HepG2 (cell line): ENCODE data around the gene CLP1. TPM values are rescaled to one million over a fixed set of nuclear protein-coding genes. Genes with fewer than 3 reads are reported as not detected.

Source experiments
- ATAC-seq: fragments of 200-7000 bp; cut with Tn5 transposase; 3 replicates; pipeline ENCODE4 v1.9.1; 2020; ENCODE audit warnings: mild to moderate bottlenecking, moderate library complexity
- BruUV-seq: library from RNA; stranded (reverse); fragments of 400-500 nt; replicated peaks from 2 replicates; lab custom pipeline; 2021; lab: Mats Ljungman, UMichigan
- CTCF ChIA-PET: fragments of 300-600 bp; formaldehyde crosslinking; extraction: SDS; loops from one replicate; lab custom pipeline; 2021; ENCODE audit warnings: low total read pairs, inconsistent platforms, low intra/inter-chr PET ratio; lab: Yijun Ruan, JAX
- POLR2A ChIA-PET: fragments of 350-600 bp; sonication (Branson Sonifier 250); formaldehyde crosslinking; loops from one replicate; lab custom pipeline; 2020; ENCODE audit warnings: antibody characterized with exemption, inconsistent platforms; lab: Yijun Ruan, JAX
- DNase-seq: peaks from one replicate; pipeline ENCODE4 v3.0.0-alpha.2; 2015; ENCODE audit warnings: low spot score
- FAIRE-seq: peaks from 3 replicates; lab custom pipeline; 2011; peaks lifted over from hg19 to GRCh38; lab: Jason Lieb, UNC
- H2AFZ ChIP-seq: one replicate; pipeline ENCODE4 v1.6.1; 2011; ENCODE audit warnings: low read length, inconsistent platforms
- H3K27ac ChIP-seq: fragments of 300-600 bp; 3 replicates; pipeline ENCODE4 v1.8.0; 2011; ENCODE audit warnings: mixed run types, mild to moderate bottlenecking, mixed read lengths, low read length, inconsistent platforms; ENCODE audit not compliant: insufficient read depth; ENCODE audit errors: extremely low read length
- H3K27me3 ChIP-seq, 2 experiments: fragments of 200-600 bp in 1 of 2; 2 replicates in 1 of 2; 3 replicates in 1 of 2; pipeline versions ENCODE4 v1.6.0 to v1.8.0; 2011; ENCODE audit warnings: low read length in 2 of 2, mild to moderate bottlenecking in 2 of 2, moderate library complexity in 2 of 2, inconsistent platforms in 1 of 2; ENCODE audit not compliant: insufficient read depth in 2 of 2, control insufficient read depth in 1 of 2
- H3K36me3 ChIP-seq, 2 experiments: fragments of 200-600 bp in 1 of 2; replicated peaks in 1 of 2; 2 replicates in 1 of 2; 3 replicates in 1 of 2; pipeline versions ENCODE4 v1.5.1 to v1.8.0; 2011; ENCODE audit warnings: low read length in 2 of 2, inconsistent platforms in 1 of 2; ENCODE audit not compliant: insufficient read depth in 2 of 2, control insufficient read depth in 1 of 2
- H3K4me1 ChIP-seq: 2 replicates; pipeline ENCODE4 v1.5.1; 2012; ENCODE audit warnings: low read length, inconsistent platforms; ENCODE audit not compliant: insufficient read depth
- H3K4me2 ChIP-seq: 2 replicates; pipeline ENCODE4 v1.6.0; 2011; ENCODE audit warnings: low read depth, low read length, inconsistent platforms
- H3K4me3 ChIP-seq, 3 experiments: fragments of 200-600 bp in 1 of 3; sonication (generic), shearing (Covaris generic) in 1 of 3; replicated peaks in 1 of 3; 2 replicates each; pipeline ENCODE4 v1.5.1; 2011 to 2016; ENCODE audit warnings: low read length in 3 of 3, inconsistent platforms in 2 of 3, low read depth in 2 of 3, mild to moderate bottlenecking in 2 of 3, control low read depth in 1 of 3, mixed read lengths in 1 of 3; ENCODE audit not compliant: insufficient read depth in 1 of 3
- H3K79me2 ChIP-seq: one replicate; pipeline ENCODE4 v1.6.1; 2011; ENCODE audit warnings: low read length, inconsistent platforms; ENCODE audit not compliant: insufficient read depth
- H3K9ac ChIP-seq: 2 replicates; pipeline ENCODE4 v1.6.0; 2011; ENCODE audit warnings: mild to moderate bottlenecking, low read depth, low read length, inconsistent platforms; ENCODE audit not compliant: insufficient read depth
- H3K9me3 ChIP-seq: 2 replicates; pipeline ENCODE4 v1.5.1; 2012; ENCODE audit warnings: mild to moderate bottlenecking, low read length
- H4K20me1 ChIP-seq: 2 replicates; pipeline ENCODE4 v1.6.0; 2011; ENCODE audit warnings: inconsistent platforms, mild to moderate bottlenecking, low read length, moderate library complexity; ENCODE audit not compliant: insufficient read depth
- MXI1 ChIP-seq: IDR thresholded peaks from 3 replicates; pipeline ENCODE4 v1.6.1; 2012; ENCODE audit warnings: low read depth, low read length, inconsistent platforms, borderline replicate concordance
- ZBTB25 ChIP-seq: IDR thresholded peaks from 2 replicates; pipeline ENCODE4 v1.6.1; 2018; ENCODE audit warnings: missing genetic modification reagents
- WGBS: methylation state at CpG from one replicate; pipeline ENCODE4 v1.1.6; 2017; ENCODE audit warnings: low lambda C conversion rate; 5-methylcytosine and 5-hydroxymethylcytosine counted together
- in situ Hi-C: cut with HindIII; loops from 2 replicates; pipeline ENCODE4 v1.10.0; 2017; ENCODE audit warnings: low pct_unique_long_range_greater_than_20kb; ENCODE audit not compliant: extremely low pct_ligation_motif_present
- intact Hi-C: fragments of 100-400 bp; cut with micrococcal nuclease; formaldehyde crosslinking; loops from one replicate; pipeline ENCODE4 v1.10.0; 2022; ENCODE audit not compliant: unreplicated experiment
- polyA plus RNA-seq, 8 experiments: library from polyadenylated mRNA; depleted of rRNA in 3 of 8; stranded (reverse) in 7 of 8; unstranded in 1 of 8; fragments of >200 nt; fragmentation: Illumina TruSeq in 4 of 8; extraction: Trizol in 4 of 8; gene quantifications; 2 replicates each; pipeline versions ENCODE4 v1.2.1 to v1.2.3, GENCODE V29; 2011 to 2016; ENCODE audit warnings: low read depth in 4 of 8, missing spikeins in 1 of 8, mixed read lengths in 1 of 8; ENCODE audit not compliant: insufficient read depth in 1 of 8
- total RNA-seq, 5 experiments: library from RNA; depleted of rRNA; stranded (reverse); fragments of >200 nt; fragmentation: Illumina TruSeq; extraction: Trizol; gene quantifications; 2 replicates each; pipeline ENCODE4 v1.2.3, GENCODE V29; 2016; ENCODE audit warnings: low read depth in 1 of 5

Gene CLP1
- total and polyA plus RNA-seq, 2 of the 13 experiments (the other 11 are each of a cell fraction or from before 2014, with no cell fraction given), result 14.6 to 24.8 TPM

GRCh38 chr11:57648801-57649735 is 8.5 kb upstream of the CLP1 start:
- Histone ChIP-seq H3K36me3 (no peaks in the 10 kb centered on the region), H4K20me1 (no peaks in the 10 kb centered on the region), H3K4me3 (no peak overlapping the region), H3K9ac (no peak overlapping the region), H3K4me1 (peaks cover 22% of the 10 kb centered on the region), H3K9me3 (no peaks in the 10 kb centered on the region), H3K27me3 (peaks cover 9 to 46% of the 10 kb centered on the region in 2 experiments), H2AFZ (no peak overlapping the region), H3K79me2 (no peaks in the 10 kb centered on the region), H3K4me2 (no peak overlapping the region; the same call in 1 of the 2 replicates), H3K27ac (no peak overlapping the region)
- in situ Hi-C loops (loop anchor here (10.0 kb wide), 1 partner anchor 194 kb away; no protein-coding TSS in a partner anchor), intact Hi-C loops (no loop called here)
- TF ChIP-seq MXI1 (0 out of 3 replicates have a peak, but pooled peaks have one; percentile 28), ZBTB25 (CRISPR knock-in tag) (no peak)
- CTCF ChIA-PET, result no interaction called here
- ATAC-seq, result no peak
- POLR2A ChIA-PET, result interaction anchor here (1.4 kb wide), 1 partner anchor 9 kb away, joined by 3 read pairs; no protein-coding TSS in a partner anchor
- 16% methylated on average over 23 of the region's 23 CpGs for WGBS
- BruUV-seq, result no TSS peak
- DNase-seq, result no peak
- FAIRE-seq, result no peak
